ENCODE results near the gene GJC2. TPM values are rescaled to one million over a fixed set of nuclear protein-coding genes. Genes with fewer than 3 reads are reported as not detected.

Gene GJC2
- polyA plus RNA-seq, 2 of the 4 experiments (the other 2 are of a cell fraction) = 0.09 to 0.48 TPM

DNA sequence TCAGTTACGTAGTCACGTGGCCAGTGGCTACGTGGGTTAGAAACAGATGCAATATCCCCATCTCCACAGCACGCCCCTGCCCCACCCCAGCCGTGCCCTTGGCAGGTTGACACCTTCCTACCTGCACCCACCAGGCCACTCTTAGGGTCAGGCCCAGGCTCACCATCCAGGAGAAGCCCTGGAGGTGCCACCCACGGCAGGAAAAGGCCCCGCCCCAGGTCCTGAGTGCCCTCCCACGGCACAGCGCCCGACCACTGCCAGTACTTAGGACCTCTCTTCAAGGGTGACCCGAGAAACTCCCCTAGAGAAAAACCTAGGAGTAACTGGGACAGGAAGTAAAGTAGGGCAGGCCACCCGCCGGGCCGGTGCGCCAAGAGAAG, 48.1 kb upstream of the GJC2 start:
- Histone ChIP-seq H3K4me2 (peak overlapping the region; percentile 84), H3K27ac (peak overlapping the region; percentile 85 to 91; a peak in 4 of 6 replicates), H3K4me1 (peaks cover 10% of the 10 kb centered on the region; the same call in 2 of the 3 replicates), H3K9me3 (no peaks in the 10 kb centered on the region), H3K4me3 (peak overlapping the region; percentile 93)
- WGBS (ENCODE audit: missing lambda C conversion rate) = 60% methylated on average over 15 of the region's 15 CpGs
- FAIRE-seq = no peak
- TF ChIP-seq, protein P1, sequence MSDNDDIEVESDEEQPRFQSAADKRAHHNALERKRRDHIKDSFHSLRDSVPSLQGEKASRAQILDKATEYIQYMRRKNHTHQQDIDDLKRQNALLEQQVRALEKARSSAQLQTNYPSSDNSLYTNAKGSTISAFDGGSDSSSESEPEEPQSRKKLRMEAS (IDR thresholded peaks at IDR 0.05) = 0 out of 2 replicates have a peak, but pooled peaks have one; percentile 3
- TF ChIP-seq TP53 (CRISPR knock-in tag; IDR thresholded peaks at IDR 0.05) = no peak
- DNase-seq (ENCODE audit: low read depth in 1 of 2, low spot score in 1 of 2) = no peak
- CTCF ChIA-PET = interaction anchor here (0.9 to 1.2 kb wide), 4 partner anchors 9 to 102 kb away, joined by 3 to 6 read pairs (median 4); no protein-coding TSS in a partner anchor
- POLR2A ChIA-PET = interaction anchor here (0.8 kb wide), 1 partner anchor 20 kb away, joined by 3 read pairs; the partner anchor contains the start of gene ARF1
- ATAC-seq = peak in 1 of 2 experiments; percentile 1; a peak in 2 of 6 replicates

DNA sequence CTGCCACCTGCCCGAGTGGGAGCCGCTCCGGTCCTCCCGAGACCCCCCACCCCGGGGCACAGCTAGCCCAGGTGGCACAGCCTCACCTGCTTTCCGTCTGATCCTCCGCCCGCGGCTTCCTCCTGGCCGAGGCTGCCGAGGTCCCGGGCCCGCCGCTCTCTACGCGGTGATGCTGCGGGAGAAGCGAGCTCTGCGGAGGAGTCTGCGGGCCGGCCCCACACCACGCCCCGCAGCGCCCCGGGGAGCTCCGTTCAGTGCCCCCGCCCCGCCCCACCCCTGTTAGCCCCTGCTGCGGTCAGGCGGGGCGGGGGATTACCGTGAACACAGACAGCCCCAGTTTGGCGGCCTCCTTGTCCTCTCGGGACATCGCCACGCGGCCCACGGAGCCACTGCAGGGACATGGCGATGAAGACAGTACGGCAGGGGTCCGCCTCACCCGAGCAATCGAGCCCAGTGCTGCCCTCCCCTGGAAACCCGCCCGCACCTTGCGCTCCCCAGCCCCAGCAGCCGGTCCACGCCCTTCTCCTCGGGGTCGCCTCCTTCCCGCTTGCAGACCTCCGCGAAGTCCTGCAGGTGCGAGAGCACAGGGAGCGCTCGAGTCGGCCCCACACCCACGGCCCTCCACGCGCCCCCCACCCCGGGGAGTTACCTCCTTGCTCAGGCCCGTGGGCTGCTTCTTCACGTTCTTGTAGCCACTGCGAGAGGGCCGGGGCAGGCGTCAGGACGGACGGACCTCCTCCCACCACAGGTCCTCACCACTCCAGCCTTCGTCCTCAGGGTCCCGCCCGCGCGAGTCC, 47.5 kb upstream of the GJC2 start:
- POLR2A ChIA-PET = interaction anchor here (0.8 kb wide), 1 partner anchor 20 kb away, joined by 3 read pairs; the partner anchor contains the start of gene ARF1
- DNase-seq (ENCODE audit: low read depth in 1 of 2, low spot score in 1 of 2) = peak; percentile 55 to 76
- 5% methylated on average over 11 of the region's 73 CpGs for WGBS (ENCODE audit: missing lambda C conversion rate)

DNA sequence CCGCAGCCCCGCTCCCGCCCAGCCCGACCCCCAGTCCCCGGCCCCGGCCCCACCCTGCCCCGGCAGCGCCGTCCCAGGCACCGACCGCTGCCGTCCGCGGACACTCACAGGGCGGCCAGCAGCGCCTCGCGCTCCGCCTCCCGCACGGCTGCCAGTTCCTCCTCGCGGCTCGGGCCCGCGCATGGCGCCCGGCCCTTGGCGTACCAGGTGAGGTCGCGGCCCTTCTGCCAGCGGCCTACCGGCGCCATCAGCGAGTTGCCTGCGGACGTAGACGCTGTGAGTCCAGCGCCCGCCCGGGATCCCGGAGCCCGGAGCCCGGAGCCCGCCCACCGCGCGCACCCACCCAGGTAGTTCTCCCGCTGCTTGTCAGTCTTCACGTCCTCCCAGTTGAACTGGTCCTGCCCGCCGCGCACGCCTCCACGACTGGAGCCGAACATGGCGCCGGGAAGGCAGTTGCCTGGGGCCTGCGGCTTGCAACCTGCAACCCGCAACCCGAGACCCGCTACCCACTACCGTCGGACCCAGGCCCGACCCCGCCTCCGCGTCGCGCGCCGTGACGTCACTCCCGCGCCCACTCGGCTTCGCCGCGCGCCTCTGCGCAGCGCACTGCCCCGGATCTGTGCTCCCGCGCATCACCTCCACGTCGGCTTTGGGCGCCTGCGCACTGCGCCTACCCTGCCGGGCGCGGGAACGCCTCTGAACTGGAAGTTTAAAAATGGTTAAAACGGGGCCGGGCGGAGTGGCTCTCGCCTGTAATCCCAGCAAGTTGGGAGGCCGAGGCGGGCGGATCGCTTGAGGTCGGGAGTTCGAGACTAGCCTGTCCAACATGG, 46.7 kb upstream of the GJC2 start, which contains the start of gene C1orf35:
TSS of gene C1orf35 (minus strand) at position 535 of the 830 bp plus-strand sequence. CDS start at position 437, 98 bp downstream.
- Histone ChIP-seq H3K9me3 (no peaks in the 10 kb centered on the region), H3K4me2 (peak within 1 kb of the TSS; percentile 84), H3K4me1 (peaks cover 11% of the 10 kb centered on the region; the same call in 2 of the 3 replicates), H3K27ac (peak within 1 kb of the TSS; percentile 85 to 91), H3K4me3 (peak within 1 kb of the TSS; percentile 93)
- ATAC-seq (peak; percentile 55 to 87), DNase-seq (ENCODE audit: low read depth in 1 of 2, low spot score in 1 of 2) (peak; percentile 94 to 97), FAIRE-seq (no peak)
- TF ChIP-seq PHF8 (IDR thresholded peaks at IDR 0.05; ENCODE audit: borderline replicate concordance, low read depth) = peak; percentile 90
- TF ChIP-seq, protein P2, sequence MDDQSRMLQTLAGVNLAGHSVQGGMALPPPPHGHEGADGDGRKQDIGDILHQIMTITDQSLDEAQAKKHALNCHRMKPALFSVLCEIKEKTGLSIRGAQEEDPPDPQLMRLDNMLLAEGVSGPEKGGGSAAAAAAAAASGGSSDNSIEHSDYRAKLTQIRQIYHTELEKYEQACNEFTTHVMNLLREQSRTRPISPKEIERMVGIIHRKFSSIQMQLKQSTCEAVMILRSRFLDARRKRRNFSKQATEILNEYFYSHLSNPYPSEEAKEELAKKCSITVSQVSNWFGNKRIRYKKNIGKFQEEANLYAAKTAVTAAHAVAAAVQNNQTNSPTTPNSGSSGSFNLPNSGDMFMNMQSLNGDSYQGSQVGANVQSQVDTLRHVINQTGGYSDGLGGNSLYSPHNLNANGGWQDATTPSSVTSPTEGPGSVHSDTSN (IDR thresholded peaks at IDR 0.05) = 0 out of 2 replicates have a peak, but pooled peaks have one; percentile 19
- TF ChIP-seq ZNF302 (CRISPR knock-in tag; IDR thresholded peaks at IDR 0.05) = no peak
- TF ChIP-seq, protein P3, sequence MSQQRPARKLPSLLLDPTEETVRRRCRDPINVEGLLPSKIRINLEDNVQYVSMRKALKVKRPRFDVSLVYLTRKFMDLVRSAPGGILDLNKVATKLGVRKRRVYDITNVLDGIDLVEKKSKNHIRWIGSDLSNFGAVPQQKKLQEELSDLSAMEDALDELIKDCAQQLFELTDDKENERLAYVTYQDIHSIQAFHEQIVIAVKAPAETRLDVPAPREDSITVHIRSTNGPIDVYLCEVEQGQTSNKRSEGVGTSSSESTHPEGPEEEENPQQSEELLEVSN (IDR thresholded peaks at IDR 0.05; ENCODE audit: borderline replicate concordance, low read depth) = peak; percentile 98
- TF ChIP-seq, protein P4, sequence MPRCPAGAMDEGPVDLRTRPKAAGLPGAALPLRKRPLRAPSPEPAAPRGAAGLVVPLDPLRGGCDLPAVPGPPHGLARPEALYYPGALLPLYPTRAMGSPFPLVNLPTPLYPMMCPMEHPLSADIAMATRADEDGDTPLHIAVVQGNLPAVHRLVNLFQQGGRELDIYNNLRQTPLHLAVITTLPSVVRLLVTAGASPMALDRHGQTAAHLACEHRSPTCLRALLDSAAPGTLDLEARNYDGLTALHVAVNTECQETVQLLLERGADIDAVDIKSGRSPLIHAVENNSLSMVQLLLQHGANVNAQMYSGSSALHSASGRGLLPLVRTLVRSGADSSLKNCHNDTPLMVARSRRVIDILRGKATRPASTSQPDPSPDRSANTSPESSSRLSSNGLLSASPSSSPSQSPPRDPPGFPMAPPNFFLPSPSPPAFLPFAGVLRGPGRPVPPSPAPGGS (IDR thresholded peaks at IDR 0.05) = peak; percentile 53; the same call in 1 of the 3 replicates
- no peak for TF ChIP-seq TP53 (CRISPR knock-in tag; IDR thresholded peaks at IDR 0.05)
- peak; percentile 71 for TF ChIP-seq POLR2A (IDR thresholded peaks at IDR 0.05; ENCODE audit: low read length)
- TF ChIP-seq BHLHE40 (IDR thresholded peaks at IDR 0.05; ENCODE audit: low read depth, low read length) = no peak
- TF ChIP-seq KDM5A (IDR thresholded peaks at IDR 0.05) = peak; percentile 64; the same call in 1 of the 2 replicates
- TF ChIP-seq NPAS2 (CRISPR knock-in tag; IDR thresholded peaks at IDR 0.05; ENCODE audit: borderline replicate concordance) = no peak
- peak; percentile 64 to 87; a peak in 2 of 5 replicates for TF ChIP-seq JUN (IDR thresholded peaks at IDR 0.05)
- TF ChIP-seq TFCP2L1 (CRISPR knock-in tag; IDR thresholded peaks at IDR 0.05) = peak; percentile 90; the same call in 1 of the 2 replicates
- peak; percentile 35; the same call in 1 of the 2 replicates for TF ChIP-seq GATA3 (IDR thresholded peaks at IDR 0.05; ENCODE audit: borderline replicate concordance)
- TF ChIP-seq RNF2 (IDR thresholded peaks at IDR 0.05; ENCODE audit: borderline replicate concordance, low read depth) = no peak
- TF ChIP-seq, protein P1 (IDR thresholded peaks at IDR 0.05) = peak; percentile 94
- peak; percentile 55; the same call in 1 of the 2 replicates for TF ChIP-seq RFX5 (IDR thresholded peaks at IDR 0.05)
- TF ChIP-seq NR3C1 (IDR thresholded peaks at IDR 0.05) = no peak
- 3% methylated on average over 15 of the region's 104 CpGs for WGBS (ENCODE audit: missing lambda C conversion rate)
- ChIA-PET POLR2A (no interaction called here), CTCF (no interaction called here)

More for the DNA sequence above, 47.5 kb upstream of the GJC2 start:
- H3K4me1 ChIP-seq = peaks cover 10% of the 10 kb centered on the region; the same call in 2 of the 3 replicates
- TF ChIP-seq, protein P5, sequence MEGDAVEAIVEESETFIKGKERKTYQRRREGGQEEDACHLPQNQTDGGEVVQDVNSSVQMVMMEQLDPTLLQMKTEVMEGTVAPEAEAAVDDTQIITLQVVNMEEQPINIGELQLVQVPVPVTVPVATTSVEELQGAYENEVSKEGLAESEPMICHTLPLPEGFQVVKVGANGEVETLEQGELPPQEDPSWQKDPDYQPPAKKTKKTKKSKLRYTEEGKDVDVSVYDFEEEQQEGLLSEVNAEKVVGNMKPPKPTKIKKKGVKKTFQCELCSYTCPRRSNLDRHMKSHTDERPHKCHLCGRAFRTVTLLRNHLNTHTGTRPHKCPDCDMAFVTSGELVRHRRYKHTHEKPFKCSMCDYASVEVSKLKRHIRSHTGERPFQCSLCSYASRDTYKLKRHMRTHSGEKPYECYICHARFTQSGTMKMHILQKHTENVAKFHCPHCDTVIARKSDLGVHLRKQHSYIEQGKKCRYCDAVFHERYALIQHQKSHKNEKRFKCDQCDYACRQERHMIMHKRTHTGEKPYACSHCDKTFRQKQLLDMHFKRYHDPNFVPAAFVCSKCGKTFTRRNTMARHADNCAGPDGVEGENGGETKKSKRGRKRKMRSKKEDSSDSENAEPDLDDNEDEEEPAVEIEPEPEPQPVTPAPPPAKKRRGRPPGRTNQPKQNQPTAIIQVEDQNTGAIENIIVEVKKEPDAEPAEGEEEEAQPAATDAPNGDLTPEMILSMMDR (IDR thresholded peaks at IDR 0.05) = peak; percentile 8; the same call in 1 of the 3 replicates
- TF ChIP-seq NR3C1 (IDR thresholded peaks at IDR 0.05) (no peak), NFE2L2 (conservative IDR thresholded peaks at IDR 0.05; ENCODE audit: low read length) (no peak), RARB (CRISPR knock-in tag; IDR thresholded peaks at IDR 0.05) (no peak)
- TF ChIP-seq, protein P1 (IDR thresholded peaks at IDR 0.05) = 0 out of 2 replicates have a peak, but pooled peaks have one; percentile 4
- H3K4me3 ChIP-seq = peak overlapping the region; percentile 93
- FAIRE-seq = no peak
- no peaks in the 10 kb centered on the region for H3K9me3 ChIP-seq
- CTCF ChIA-PET = interaction anchor here (0.9 to 1.2 kb wide), 4 partner anchors 10 to 103 kb away, joined by 3 to 6 read pairs (median 4); no protein-coding TSS in a partner anchor
- H3K4me2 ChIP-seq = peak overlapping the region; percentile 84
- H3K27ac ChIP-seq = peak overlapping the region; percentile 85 to 91
- ATAC-seq = peak; percentile 44 to 69

All from A549 (cell line).